ENCODE results near the gene IGSF23. TPM values are rescaled to one million over a fixed set of nuclear protein-coding genes. Genes with fewer than 3 reads are reported as not detected.
"Not testable (repeated sequence)": the region's sequence is repeated elsewhere in the genome, so short reads cannot be mapped to it uniquely, and the experiment has no call there.

IGSF23 gene
- total and polyA plus RNA-seq, 7 donors = 0.23 to 0.30 TPM; not detected in 5

DNA sequence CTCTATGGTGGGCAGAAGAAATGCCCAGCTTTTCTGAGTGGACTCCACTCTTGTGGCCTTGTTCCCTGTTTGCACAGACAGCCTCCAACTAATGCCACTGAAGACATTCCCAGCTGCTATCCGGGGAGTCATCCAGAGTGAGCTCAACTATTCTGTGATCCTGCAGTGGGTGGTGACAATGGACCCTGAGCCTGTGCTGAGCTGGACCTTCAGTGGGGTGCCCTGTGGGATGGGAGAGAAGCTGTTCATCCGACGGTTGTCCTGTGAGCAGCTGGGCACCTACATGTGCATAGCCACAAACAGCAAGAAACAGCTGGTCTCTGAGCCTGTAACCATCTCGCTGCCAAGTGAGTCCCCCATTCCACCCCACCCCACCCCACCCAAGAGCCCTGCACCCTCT lies 10.3 kb downstream of the IGSF23 start:
- Histone ChIP-seq H3K27ac (no peak overlapping the region), H3K4me1 (no peaks in the 10 kb centered on the region), H3K9me3 (no peaks in the 10 kb centered on the region), H3K27me3 (ENCODE audit: insufficient read depth in 3 of 3, low read length in 2 of 3) (no peaks in the 10 kb centered on the region), H3K4me3 (no peak overlapping the region), H3K36me3 (ENCODE audit: insufficient read depth in 1 of 2, low read depth in 1 of 2) (no peaks in the 10 kb centered on the region)
- TF ChIP-seq, protein P1, sequence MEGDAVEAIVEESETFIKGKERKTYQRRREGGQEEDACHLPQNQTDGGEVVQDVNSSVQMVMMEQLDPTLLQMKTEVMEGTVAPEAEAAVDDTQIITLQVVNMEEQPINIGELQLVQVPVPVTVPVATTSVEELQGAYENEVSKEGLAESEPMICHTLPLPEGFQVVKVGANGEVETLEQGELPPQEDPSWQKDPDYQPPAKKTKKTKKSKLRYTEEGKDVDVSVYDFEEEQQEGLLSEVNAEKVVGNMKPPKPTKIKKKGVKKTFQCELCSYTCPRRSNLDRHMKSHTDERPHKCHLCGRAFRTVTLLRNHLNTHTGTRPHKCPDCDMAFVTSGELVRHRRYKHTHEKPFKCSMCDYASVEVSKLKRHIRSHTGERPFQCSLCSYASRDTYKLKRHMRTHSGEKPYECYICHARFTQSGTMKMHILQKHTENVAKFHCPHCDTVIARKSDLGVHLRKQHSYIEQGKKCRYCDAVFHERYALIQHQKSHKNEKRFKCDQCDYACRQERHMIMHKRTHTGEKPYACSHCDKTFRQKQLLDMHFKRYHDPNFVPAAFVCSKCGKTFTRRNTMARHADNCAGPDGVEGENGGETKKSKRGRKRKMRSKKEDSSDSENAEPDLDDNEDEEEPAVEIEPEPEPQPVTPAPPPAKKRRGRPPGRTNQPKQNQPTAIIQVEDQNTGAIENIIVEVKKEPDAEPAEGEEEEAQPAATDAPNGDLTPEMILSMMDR (IDR thresholded peaks at IDR 0.05) = no peak
- ATAC-seq (no peak), DNase-seq (no peak)
- WGBS, 3 donors = 53 to 70% (median 54%) methylated on average over 4 of the region's 4 CpGs
- intact Hi-C loops (cut with DNase I) = no loop called here

DNA sequence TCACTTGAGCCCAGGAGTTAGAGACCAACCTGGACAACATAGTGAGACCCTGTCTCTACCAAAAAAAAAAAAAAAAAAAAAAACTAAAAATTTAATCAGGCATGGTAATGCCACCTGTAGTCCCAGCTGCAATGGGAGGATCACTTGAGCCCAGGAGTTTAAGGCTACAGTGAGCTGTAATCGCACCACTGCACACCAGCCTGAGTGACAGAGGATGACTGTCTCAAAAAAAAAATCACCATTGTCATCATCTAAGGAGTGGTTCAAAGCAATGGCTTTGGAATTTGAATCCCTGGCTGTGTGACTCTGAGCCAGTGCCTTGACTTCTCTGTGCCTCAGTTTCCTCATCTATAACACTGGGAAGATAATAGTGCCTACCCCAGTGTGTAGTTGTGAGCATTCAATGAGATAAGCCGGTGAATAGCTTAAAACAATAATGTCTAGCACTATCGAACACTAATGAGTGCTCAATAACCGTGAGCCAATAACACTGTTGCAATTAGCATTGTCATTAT lies 11.5 kb downstream of the IGSF23 start:
- Histone ChIP-seq H3K4me3 (no peak overlapping the region), H3K27me3 (ENCODE audit: insufficient read depth in 3 of 3, low read length in 2 of 3) (no peaks in the 10 kb centered on the region), H3K4me1 (no peaks in the 10 kb centered on the region), H3K36me3 (ENCODE audit: insufficient read depth in 1 of 2, low read depth in 1 of 2) (no peaks in the 10 kb centered on the region), H3K9me3 (no peaks in the 10 kb centered on the region), H3K27ac (no peak overlapping the region)
- intact Hi-C loops (cut with DNase I) = no loop called here
- DNase-seq (no peak), ATAC-seq (no peak)
- 96 to 99% (median 97%) methylated on average over 4 of the region's 4 CpGs for WGBS, 3 donors
- TF ChIP-seq, protein P1 (IDR thresholded peaks at IDR 0.05) = no peak

DNA sequence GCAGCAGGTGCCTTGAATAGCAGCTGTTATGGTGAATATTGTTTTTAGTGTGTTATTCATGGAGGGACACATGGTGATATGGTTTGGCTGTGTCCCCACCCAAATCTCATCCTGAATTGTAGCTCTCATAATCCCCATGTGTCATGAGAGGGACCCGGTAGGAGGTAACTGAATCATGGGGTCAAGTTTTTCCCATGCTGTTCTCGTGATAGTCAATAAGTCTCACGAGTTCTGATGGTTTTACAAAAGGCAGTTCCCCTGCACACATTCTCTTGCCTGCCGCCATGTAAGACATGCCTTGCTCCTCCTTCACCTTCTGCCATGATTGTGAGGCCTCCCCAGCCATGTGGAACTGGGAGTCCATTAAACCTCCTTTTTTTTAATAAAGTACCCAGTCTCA lies 12.3 kb downstream of the IGSF23 start:
- H3K27ac ChIP-seq = peak overlapping the region; percentile 44
- H3K36me3 ChIP-seq (ENCODE audit: insufficient read depth in 1 of 2, low read depth in 1 of 2); H3K9me3 ChIP-seq; DNase-seq; intact Hi-C loops (cut with DNase I); H3K4me1 ChIP-seq; H3K4me3 ChIP-seq; H3K27me3 ChIP-seq (ENCODE audit: insufficient read depth in 3 of 3, low read length in 2 of 3): not testable (repeated sequence)
- 61 to 73% (median 68%) methylated on average over 4 of the region's 4 CpGs for WGBS, 3 donors
- peak in 1 of 4 donors; percentile 7 for ATAC-seq

DNA sequence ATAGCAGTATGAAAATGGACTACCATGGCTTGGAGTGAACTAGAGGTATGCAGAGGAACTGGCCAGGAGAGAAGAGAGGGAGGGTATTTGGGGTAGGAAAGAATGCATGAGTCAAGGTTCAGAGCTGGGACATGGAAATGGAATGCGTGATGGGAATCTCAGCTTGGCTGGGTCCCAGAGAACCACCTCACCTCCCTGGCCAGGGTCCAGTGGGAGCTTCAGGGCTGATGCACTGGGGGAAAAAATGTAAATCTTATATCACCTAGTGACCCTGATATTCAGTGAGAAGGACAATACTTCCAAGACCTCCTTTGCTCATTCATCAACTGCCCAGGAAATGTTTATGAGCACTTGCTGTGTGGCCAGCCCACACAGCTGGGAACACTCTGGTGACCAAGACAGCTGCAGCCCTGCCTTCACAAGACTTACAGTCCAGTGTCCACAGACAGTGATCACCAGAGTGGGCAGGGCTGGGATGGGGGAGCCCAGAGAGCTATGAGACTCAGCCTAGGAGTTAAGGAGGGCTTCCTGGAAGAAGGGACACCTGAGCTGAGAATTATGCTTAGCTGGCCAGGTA lies 12.8 kb downstream of the IGSF23 start:
- 11 to 20% (median 20%) methylated on average over 1 of the region's 1 CpG for WGBS, 3 donors
- no peaks in the 10 kb centered on the region for H3K27me3 ChIP-seq (ENCODE audit: insufficient read depth in 3 of 3, low read length in 2 of 3)
- no peak for DNase-seq
- TF ChIP-seq, protein P1 (IDR thresholded peaks at IDR 0.05) = no peak
- peak overlapping the region; percentile 44 for H3K27ac ChIP-seq
- ATAC-seq = peak; percentile 33 to 84 (median 78)
- H3K36me3 ChIP-seq (ENCODE audit: insufficient read depth in 1 of 2, low read depth in 1 of 2) = no peaks in the 10 kb centered on the region
- intact Hi-C loops (cut with DNase I) = no loop called here
- no peak overlapping the region for H3K4me3 ChIP-seq
- H3K4me1 ChIP-seq = no peaks in the 10 kb centered on the region
- no peaks in the 10 kb centered on the region for H3K9me3 ChIP-seq

DNA sequence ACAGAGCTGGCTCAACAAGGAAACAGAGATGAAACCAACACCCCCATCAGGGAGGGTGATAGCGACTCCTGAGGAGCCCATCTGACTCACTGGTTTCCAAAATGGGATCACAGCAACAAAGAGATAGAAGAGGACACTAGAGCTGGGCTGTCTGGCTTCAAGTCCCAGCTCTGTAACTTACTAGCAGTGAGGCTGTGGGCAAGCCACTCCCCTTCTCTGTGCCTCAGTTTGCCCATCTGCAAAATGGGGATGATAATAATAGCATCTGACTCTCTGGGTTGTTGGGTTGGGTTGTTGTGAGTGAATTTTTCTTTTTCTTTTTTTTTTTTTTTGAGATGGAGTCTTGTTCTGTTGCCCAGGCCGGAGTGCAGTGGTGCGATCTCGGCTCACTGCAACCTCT lies 14.3 kb downstream of the IGSF23 start:
- no peaks in the 10 kb centered on the region for H3K36me3 ChIP-seq (ENCODE audit: insufficient read depth in 1 of 2, low read depth in 1 of 2)
- TF ChIP-seq, protein P1 (IDR thresholded peaks at IDR 0.05) = no peak
- no peaks in the 10 kb centered on the region for H3K4me1 ChIP-seq
- H3K4me3 ChIP-seq = no peak overlapping the region
- H3K27me3 ChIP-seq (ENCODE audit: insufficient read depth in 3 of 3, low read length in 2 of 3) = no peaks in the 10 kb centered on the region
- no peak for DNase-seq
- intact Hi-C loops (cut with DNase I) = no loop called here
- no peaks in the 10 kb centered on the region for H3K9me3 ChIP-seq
- 92 to 99% (median 97%) methylated on average over 4 of the region's 4 CpGs for WGBS, 3 donors
- no peak overlapping the region for H3K27ac ChIP-seq
- ATAC-seq = no peak

Measured in psoas muscle (tissue), 8 donors.